ENCODE results near the gene MAP3K6.

MAP3K6 gene

DNA sequence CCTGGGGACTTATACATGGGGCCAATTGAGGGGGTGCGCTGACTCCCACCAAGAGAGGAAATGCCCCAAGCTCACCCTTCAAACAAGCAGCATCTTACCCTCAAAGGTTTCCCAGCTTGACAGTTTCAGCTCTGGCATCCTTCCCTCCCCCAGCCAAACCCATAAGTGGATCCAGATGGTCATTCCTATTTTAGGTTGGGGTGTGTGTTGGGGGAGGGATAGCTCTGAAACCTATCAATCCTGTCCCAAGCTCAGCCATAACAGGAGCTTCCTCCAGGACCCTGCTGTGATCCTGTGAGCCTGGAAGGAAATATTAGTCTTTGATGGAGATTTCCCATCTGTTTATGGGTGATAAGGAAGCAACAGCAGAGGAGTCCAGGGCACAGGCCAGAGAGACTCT lies 48.2 kb downstream of the MAP3K6 start:
- in situ Hi-C loops (cut with HindIII; ENCODE audit: low sequenced_read_pairs): no loop called here
- H3K4me3 ChIP-seq (ENCODE audit: low read depth, low read length): no peak overlapping the region
- no peak for DNase-seq (ENCODE audit: low read depth)
- TF ChIP-seq CTCF (IDR thresholded peaks at IDR 0.05; ENCODE audit: low read depth, low read length, missing control alignments): no peak

DNA sequence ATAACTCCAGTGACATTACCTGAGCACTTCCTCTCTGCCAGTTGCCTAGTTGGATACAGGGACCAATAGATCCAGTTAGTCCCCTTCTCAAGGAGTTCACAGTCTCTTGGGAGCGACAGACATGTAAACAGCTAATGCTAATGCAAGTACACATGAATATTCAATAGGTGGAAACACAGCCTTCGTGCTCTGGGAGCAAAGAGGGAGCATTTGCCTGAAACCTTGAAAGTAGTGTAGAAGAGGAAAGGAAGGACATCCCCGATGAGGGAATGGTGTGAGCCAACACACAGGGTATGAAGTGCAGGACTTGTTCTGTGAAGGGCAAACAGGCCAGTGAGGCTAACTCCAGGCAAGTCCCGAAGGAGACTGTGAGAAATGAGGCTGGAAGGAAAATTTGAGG lies 48.6 kb downstream of the MAP3K6 start:
- in situ Hi-C loops (cut with HindIII; ENCODE audit: low sequenced_read_pairs): no loop called here
- no peak for TF ChIP-seq CTCF (IDR thresholded peaks at IDR 0.05; ENCODE audit: low read depth, low read length, missing control alignments)
- no peak overlapping the region for H3K4me3 ChIP-seq (ENCODE audit: low read depth, low read length)
- no peak for DNase-seq (ENCODE audit: low read depth)

GRCh38 chr1:27316860-27317259 lies 49.9 kb downstream of the MAP3K6 start:
- in situ Hi-C loops (cut with HindIII; ENCODE audit: low sequenced_read_pairs): no loop called here
- no peak for TF ChIP-seq CTCF (IDR thresholded peaks at IDR 0.05; ENCODE audit: low read depth, low read length, missing control alignments)
- DNase-seq (ENCODE audit: low read depth): no peak
- H3K4me3 ChIP-seq (ENCODE audit: low read depth, low read length): no peak overlapping the region

- in situ Hi-C loops (cut with HindIII; ENCODE audit: low sequenced_read_pairs): no loop called here
- H3K4me3 ChIP-seq (ENCODE audit: low read depth, low read length): no peak overlapping the region
- no peak for DNase-seq (ENCODE audit: low read depth)
- TF ChIP-seq CTCF (IDR thresholded peaks at IDR 0.05; ENCODE audit: low read depth, low read length, missing control alignments): no peak
Measured at GRCh38 chr1:27314737-27315136, 52.0 kb downstream of the MAP3K6 start.

- DNase-seq (ENCODE audit: low read depth): no peak
- no peak for TF ChIP-seq CTCF (IDR thresholded peaks at IDR 0.05; ENCODE audit: low read depth, low read length, missing control alignments)
- in situ Hi-C loops (cut with HindIII; ENCODE audit: low sequenced_read_pairs): no loop called here
- H3K4me3 ChIP-seq (ENCODE audit: low read depth, low read length): no peak overlapping the region
Measured at GRCh38 chr1:27314169-27314568, 52.6 kb downstream of the MAP3K6 start.

- no peak overlapping the region for H3K4me3 ChIP-seq (ENCODE audit: low read depth, low read length)
- TF ChIP-seq CTCF (IDR thresholded peaks at IDR 0.05; ENCODE audit: low read depth, low read length, missing control alignments): no peak
- in situ Hi-C loops (cut with HindIII; ENCODE audit: low sequenced_read_pairs): no loop called here
- no peak for DNase-seq (ENCODE audit: low read depth)
Measured at GRCh38 chr1:27307874-27308598, 58.7 kb downstream of the MAP3K6 start.
